GM19099 (cell line): ENCODE data around the gene IRX3.

ENCODE experiments used
- POLR2A ChIP-seq: IDR thresholded peaks from 3 replicates; pipeline ENCODE4 v1.6.1; 2011; ENCODE audit warnings: low read depth; ENCODE audit not compliant: insufficient read length; ENCODE audit errors: extremely low read depth

IRX3 gene

GRCh38 chr16:54268766-54269165, 17.8 kb downstream of the IRX3 start:
- TF ChIP-seq POLR2A: no peak

- TF ChIP-seq POLR2A: no peak
Observed at GRCh38 chr16:54268340-54268739, 18.2 kb downstream of the IRX3 start.

- TF ChIP-seq POLR2A: no peak
Observed at GRCh38 chr16:54266363-54266955, 20.1 kb downstream of the IRX3 start.

- no peak for TF ChIP-seq POLR2A
Observed at GRCh38 chr16:54265575-54266107, 20.9 kb downstream of the IRX3 start.

GRCh38 chr16:54253118-54253517, 33.5 kb downstream of the IRX3 start:
- TF ChIP-seq POLR2A: no peak

GRCh38 chr16:54248863-54249710, 37.5 kb downstream of the IRX3 start:
- TF ChIP-seq POLR2A: no peak

GRCh38 chr16:54246454-54246821, 40.1 kb downstream of the IRX3 start:
- no peak for TF ChIP-seq POLR2A

- TF ChIP-seq POLR2A: no peak
Observed at GRCh38 chr16:54245788-54246453, 40.7 kb downstream of the IRX3 start.

GRCh38 chr16:54244061-54244886, 42.3 kb downstream of the IRX3 start:
- no peak for TF ChIP-seq POLR2A

GRCh38 chr16:54243202-54243601, 43.4 kb downstream of the IRX3 start:
- TF ChIP-seq POLR2A: no peak

GRCh38 chr16:54242199-54242598, 44.4 kb downstream of the IRX3 start:
- no peak for TF ChIP-seq POLR2A

- TF ChIP-seq POLR2A: no peak
Observed at GRCh38 chr16:54241525-54241924, 45.1 kb downstream of the IRX3 start.

GRCh38 chr16:54240271-54241129, 46.1 kb downstream of the IRX3 start:
- TF ChIP-seq POLR2A: no peak

- TF ChIP-seq POLR2A: no peak
Observed at GRCh38 chr16:54239456-54239855, 47.1 kb downstream of the IRX3 start.
